Liver (tissue), 3 donors: ENCODE data around the gene PEAK1.

Source experiments
- FOXA1 ChIP-seq: IDR thresholded peaks from 2 replicates; pipeline ENCODE4 v1.6.1; 2016; ENCODE audit warnings: antibody characterized with exemption
- NR2F2 ChIP-seq: IDR thresholded peaks from 2 replicates; pipeline ENCODE4 v1.6.1; 2016; ENCODE audit warnings: antibody characterized with exemption
- SP1 ChIP-seq: IDR thresholded peaks from 2 replicates; pipeline ENCODE4 v1.6.1; 2018; ENCODE audit warnings: antibody characterized with exemption, mild to moderate bottlenecking
- YY1 ChIP-seq: IDR thresholded peaks from 2 replicates; pipeline ENCODE4 v1.6.1; 2016; ENCODE audit warnings: antibody characterized with exemption, mild to moderate bottlenecking
- TF ChIP-seq, protein P1 (sequence below): fragments of 150-350 bp; IDR thresholded peaks from 2 replicates; pipeline ENCODE4 v1.5.1; 2017; ENCODE audit warnings: improper control_type of control experiment, low read depth, low read length; ENCODE audit not compliant: missing input control
- TF ChIP-seq, protein P2 (sequence below): IDR thresholded peaks from 2 replicates; pipeline ENCODE4 v1.6.1; 2016; ENCODE audit warnings: antibody characterized with exemption
- TF ChIP-seq, protein P3 (sequence below): IDR thresholded peaks from 2 replicates; pipeline ENCODE4 v1.6.1; 2016; ENCODE audit warnings: antibody characterized with exemption, mild to moderate bottlenecking
- TF ChIP-seq, protein P4 (sequence below): IDR thresholded peaks from 2 replicates; pipeline ENCODE4 v1.6.1; 2016; ENCODE audit warnings: antibody characterized with exemption
- donor health status: healthy.
- donor health status: healthy.

DNA sequence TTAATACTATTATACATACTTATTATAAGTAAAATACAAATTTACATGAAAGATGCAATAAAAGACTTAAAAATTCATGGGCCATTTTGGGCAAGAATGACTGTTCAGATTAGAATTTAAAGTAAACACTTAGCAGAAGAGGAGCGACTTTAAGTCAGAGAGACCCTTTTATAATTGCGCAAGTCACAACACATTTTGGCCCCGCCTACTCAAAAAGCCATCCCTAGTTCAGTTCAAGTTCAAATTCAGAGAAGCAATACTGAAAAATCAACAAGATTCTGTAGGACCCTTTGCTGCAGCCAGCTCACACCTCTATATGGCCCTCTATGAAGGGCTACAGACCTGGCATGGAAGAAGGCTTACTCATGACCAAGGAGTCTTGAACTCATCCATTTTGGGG lies 64.6 kb downstream of the PEAK1 start:
- TF ChIP-seq, protein P1, sequence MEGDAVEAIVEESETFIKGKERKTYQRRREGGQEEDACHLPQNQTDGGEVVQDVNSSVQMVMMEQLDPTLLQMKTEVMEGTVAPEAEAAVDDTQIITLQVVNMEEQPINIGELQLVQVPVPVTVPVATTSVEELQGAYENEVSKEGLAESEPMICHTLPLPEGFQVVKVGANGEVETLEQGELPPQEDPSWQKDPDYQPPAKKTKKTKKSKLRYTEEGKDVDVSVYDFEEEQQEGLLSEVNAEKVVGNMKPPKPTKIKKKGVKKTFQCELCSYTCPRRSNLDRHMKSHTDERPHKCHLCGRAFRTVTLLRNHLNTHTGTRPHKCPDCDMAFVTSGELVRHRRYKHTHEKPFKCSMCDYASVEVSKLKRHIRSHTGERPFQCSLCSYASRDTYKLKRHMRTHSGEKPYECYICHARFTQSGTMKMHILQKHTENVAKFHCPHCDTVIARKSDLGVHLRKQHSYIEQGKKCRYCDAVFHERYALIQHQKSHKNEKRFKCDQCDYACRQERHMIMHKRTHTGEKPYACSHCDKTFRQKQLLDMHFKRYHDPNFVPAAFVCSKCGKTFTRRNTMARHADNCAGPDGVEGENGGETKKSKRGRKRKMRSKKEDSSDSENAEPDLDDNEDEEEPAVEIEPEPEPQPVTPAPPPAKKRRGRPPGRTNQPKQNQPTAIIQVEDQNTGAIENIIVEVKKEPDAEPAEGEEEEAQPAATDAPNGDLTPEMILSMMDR, result no peak
- TF ChIP-seq, protein P2, sequence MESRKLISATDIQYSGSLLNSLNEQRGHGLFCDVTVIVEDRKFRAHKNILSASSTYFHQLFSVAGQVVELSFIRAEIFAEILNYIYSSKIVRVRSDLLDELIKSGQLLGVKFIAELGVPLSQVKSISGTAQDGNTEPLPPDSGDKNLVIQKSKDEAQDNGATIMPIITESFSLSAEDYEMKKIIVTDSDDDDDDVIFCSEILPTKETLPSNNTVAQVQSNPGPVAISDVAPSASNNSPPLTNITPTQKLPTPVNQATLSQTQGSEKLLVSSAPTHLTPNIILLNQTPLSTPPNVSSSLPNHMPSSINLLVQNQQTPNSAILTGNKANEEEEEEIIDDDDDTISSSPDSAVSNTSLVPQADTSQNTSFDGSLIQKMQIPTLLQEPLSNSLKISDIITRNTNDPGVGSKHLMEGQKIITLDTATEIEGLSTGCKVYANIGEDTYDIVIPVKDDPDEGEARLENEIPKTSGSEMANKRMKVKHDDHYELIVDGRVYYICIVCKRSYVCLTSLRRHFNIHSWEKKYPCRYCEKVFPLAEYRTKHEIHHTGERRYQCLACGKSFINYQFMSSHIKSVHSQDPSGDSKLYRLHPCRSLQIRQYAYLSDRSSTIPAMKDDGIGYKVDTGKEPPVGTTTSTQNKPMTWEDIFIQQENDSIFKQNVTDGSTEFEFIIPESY, result no peak
- TF ChIP-seq, protein P3, sequence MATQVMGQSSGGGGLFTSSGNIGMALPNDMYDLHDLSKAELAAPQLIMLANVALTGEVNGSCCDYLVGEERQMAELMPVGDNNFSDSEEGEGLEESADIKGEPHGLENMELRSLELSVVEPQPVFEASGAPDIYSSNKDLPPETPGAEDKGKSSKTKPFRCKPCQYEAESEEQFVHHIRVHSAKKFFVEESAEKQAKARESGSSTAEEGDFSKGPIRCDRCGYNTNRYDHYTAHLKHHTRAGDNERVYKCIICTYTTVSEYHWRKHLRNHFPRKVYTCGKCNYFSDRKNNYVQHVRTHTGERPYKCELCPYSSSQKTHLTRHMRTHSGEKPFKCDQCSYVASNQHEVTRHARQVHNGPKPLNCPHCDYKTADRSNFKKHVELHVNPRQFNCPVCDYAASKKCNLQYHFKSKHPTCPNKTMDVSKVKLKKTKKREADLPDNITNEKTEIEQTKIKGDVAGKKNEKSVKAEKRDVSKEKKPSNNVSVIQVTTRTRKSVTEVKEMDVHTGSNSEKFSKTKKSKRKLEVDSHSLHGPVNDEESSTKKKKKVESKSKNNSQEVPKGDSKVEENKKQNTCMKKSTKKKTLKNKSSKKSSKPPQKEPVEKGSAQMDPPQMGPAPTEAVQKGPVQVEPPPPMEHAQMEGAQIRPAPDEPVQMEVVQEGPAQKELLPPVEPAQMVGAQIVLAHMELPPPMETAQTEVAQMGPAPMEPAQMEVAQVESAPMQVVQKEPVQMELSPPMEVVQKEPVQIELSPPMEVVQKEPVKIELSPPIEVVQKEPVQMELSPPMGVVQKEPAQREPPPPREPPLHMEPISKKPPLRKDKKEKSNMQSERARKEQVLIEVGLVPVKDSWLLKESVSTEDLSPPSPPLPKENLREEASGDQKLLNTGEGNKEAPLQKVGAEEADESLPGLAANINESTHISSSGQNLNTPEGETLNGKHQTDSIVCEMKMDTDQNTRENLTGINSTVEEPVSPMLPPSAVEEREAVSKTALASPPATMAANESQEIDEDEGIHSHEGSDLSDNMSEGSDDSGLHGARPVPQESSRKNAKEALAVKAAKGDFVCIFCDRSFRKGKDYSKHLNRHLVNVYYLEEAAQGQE, result no peak
- TF ChIP-seq, protein P4, sequence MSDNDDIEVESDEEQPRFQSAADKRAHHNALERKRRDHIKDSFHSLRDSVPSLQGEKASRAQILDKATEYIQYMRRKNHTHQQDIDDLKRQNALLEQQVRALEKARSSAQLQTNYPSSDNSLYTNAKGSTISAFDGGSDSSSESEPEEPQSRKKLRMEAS, result no peak
- TF ChIP-seq NR2F2 (no peak), SP1 (no peak), YY1 (no peak), FOXA1 (no peak)
